ENCODE data around the gene PASD1.
"Not testable (repeated sequence)": the region's sequence is repeated elsewhere in the genome, so short reads cannot be mapped to it uniquely, and the experiment has no call there.

Gene PASD1

DNA sequence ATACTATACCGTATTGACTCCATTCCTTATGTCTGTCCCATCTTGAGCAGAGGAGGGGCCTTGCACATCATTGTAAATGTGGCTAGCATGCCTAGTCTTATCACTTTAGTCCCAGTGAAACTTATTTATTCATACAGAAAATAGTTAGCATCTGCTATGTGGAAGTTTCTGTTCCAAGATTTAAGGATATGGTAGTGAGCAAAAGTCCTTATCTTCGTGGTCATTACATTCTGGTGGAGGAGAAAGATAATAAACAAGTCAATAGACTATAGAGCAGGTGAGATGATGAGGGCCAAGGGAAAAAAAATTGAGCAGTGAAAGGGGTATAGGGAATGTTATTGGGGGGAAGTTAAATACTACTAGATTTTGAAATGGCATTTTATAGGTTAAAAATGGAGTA is 68.3 kb downstream of the PASD1 start:
- DNase-seq = no peak

DNA sequence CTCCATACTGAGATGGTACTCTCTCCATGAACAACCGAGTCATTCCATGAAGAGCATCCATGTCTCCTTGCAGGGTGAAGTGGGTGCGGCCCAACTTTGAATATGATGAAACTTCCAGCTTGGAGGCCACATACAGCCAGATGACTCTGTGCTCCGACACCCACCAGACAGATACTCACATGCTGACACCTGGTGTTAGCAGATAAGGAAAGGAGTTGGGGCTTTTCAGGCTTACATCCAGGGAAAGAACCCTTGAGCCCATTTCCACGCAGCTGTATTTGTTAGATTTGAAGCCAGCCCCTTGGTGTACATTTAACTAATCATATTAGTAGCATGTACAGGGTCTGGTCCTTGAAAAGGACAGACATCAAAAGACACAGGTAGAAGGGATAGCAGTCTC is 69.7 kb downstream of the PASD1 start:
- DNase-seq = no peak

DNA sequence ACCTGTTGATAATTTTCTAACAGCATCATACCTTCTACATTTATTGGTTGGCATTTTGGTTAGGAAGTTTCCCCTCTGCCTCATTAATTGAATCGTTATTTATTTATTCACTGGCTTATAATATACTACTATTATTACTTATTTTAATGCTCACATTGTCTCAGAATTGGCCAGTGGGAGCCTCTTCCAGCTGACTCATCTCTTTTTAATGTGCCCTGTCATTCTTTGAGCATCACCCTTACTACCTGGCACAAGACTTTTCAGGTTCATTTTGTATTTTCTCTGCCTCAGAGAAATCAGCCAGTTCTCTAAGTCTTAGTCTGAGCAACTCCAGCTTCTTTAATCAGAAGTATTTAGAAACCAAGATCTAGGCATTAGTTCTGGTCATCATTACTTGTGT is 71.5 kb downstream of the PASD1 start:
- no peak for DNase-seq

DNA sequence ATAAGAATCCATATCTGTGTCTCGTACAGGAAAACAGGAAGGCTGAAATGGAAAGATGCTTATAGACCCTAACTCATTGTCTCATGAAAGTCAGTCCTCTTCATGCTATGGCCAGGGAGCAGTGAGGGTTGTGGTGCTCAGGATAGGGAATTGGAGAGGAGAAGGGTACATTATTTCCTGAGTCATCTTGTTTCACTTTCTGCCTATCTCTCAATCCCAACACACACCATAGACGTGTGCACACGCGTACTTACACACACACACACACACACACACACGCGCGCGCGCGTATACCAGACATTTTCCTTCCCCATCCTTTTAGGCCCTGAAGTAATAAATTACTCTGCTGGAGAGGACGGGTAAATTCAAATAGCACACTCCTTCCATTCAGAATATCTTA is 78.1 kb downstream of the PASD1 start:
- no peak for DNase-seq

DNA sequence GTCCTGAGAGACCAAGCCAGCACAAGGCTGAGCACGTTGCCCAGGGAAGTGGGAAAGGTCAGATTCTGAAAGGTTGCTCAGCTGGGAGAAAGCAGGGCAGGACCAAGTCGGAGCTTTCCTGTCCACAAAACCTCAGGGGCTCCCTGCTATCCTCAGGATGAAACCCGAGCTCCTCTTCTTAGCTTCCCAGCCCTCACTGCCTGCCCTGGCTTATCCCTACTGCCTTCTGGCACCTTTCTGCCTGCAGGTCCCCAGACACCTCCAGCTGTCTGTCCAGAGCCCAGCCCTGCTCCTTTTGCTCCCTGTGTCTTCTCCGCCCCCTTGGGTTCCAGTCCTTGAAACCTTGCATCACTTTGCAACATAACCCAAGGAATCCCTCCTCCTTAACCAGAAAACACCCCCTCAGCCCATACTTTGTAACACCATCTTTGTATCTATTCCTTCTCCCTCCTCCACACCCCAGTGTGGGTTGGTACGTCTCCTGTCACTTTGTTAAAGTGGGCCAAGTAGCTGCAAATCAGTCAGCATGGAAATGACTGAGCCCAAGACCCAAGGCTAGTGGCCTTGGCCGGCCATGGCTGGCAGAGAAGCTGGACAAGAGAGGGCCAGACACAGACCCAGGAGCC is 111.8 kb downstream of the PASD1 start:
- DNase-seq = no peak

DNA sequence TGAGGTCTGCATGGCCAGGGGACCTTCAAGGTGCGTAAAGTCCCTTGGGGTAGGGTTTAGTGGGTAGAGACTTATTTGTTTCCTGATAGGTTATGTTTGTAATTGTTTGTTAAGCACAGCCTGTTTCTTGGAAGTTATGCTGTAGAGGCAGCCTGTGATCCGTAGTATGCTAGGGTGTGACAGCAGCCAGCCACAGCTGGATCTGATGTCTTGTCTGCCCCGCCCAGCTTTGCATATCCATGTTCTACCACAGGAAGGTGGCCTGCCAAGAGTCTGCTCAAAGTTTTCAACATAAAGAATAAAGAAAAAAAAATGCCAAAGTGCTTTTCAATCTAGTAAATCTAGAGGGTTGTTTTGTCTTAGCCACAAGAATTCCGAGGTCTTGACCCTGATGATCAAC is 112.7 kb downstream of the PASD1 start:
- DNase-seq = no peak

DNA sequence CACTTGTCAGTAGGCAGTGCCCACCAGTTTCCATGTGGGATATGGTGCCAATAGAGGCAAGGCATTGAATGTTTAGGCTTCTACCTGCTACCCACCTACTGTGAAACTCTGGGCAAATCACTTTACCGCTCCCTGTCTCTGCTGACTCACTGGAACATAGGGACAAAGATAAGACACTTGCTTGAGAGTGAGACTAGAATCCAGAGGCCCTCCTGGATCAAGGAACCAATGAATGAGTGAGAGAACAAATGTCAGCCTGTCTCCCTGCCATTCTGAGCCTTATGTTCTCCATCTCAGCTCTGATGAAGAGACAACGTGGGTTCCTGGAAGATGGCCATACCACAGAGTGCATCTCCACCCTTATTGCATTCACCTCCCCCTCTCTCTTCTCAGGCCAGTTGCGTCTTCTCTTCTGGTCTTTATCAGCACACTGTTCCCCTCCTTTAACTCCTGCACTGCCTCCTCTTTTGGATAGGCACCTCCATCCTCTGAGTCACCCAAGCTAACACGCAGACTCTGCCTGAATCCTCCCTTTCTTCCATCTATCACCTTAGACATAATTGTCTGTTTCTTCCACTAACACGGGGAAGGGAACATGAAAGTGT is 116.4 kb downstream of the PASD1 start:
- DNase-seq = no peak

DNA sequence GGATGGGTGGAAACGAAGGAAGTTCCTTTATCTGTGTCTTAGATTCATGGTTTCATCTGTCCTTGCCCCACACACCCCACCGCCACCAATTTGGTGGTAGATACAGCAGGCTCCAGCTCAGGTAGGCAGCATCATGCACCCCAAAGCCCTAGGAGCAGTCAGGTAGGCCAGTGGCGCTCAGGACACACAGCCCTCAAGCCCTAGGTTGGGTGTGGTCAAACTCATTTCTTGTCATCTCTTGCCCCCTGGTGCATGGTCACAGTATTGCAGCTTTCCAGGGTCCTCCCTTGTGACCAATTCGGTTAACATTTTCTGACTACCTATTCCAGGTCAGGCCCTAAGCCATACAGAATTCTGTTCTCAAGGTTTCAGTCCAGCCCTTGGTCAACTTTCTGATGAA is 117.3 kb downstream of the PASD1 start:
- peak; percentile 11 to 26 for DNase-seq

DNA sequence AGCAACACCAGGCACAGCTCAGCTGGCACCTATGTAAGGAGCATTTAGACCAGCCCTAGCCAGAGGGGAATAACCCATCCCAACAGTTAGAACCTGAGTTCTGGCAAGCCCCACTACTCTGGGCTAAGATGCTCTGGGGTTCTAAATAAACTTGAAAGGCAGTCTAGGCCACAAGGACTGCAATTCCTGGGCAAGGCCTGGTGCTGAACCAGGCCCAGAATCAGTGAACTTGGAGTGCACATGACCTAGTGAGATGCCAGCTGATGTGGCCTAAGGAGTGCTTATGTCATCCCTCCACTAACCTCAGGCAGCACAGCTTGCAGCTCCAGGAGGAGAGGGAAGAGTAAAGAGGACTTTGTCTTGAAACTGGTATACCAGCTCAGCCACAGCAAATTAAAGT is 124.2 kb downstream of the PASD1 start:
- no peak for DNase-seq

DNA sequence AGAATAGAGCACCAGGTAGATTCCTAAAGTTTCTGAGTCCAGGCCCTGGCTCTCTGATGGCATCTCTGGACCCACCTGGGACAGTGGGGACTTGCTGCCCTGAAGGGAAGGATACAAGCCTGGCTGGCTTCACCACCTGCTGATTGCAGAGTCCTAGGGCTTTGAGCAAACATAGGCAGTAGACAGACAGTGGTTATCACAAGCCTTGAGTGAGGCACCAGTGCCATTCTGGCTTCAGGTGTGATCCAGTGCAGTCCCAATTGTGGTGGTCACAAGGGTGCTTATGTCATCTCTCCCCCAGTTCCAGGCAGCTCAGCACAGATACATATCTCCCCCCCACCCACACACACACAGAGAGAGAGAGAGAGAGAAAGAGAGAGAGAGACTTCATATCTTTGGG is 125.2 kb downstream of the PASD1 start:
- DNase-seq = no peak

DNA sequence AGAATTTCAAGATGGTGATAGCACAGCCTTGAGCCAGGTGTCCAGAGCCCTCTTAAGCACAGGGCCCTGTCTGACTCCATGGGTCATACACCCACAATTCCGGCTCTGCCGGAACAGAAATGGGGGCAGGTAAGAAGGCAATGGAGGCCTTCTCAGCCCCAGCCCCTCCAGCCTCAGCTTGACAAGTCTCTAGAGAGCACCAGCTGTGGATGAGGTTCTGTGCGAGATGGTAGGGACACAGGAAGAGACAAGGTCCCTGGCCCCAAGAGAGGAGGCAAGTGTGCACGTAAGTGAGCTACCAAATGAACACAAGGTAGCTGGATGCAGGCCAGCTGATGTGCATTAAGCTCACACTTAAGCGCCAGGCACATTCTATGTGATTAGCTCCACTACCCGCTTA is 129.3 kb downstream of the PASD1 start:
- no peak for DNase-seq

DNA sequence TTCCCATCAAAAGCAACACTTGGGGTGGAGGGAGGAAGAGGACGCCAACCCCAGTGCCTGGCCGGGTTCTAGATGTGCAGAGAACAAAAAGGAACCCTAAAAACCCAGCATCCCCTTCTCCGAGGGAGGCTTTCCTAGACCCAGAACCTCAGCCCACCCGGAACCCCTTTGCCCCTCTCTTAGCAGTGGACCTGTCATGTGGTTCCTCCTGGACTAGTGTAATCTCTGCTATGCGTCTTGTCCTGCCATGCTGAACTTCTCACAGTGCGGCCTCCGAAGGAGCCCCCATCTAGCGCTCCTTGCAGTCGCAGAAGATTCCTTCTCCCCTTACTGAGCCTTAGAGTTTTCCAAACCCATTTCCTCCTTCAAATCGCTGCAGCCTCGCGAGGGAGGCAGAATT is 130.6 kb downstream of the PASD1 start:
- DNase-seq = no peak

DNA sequence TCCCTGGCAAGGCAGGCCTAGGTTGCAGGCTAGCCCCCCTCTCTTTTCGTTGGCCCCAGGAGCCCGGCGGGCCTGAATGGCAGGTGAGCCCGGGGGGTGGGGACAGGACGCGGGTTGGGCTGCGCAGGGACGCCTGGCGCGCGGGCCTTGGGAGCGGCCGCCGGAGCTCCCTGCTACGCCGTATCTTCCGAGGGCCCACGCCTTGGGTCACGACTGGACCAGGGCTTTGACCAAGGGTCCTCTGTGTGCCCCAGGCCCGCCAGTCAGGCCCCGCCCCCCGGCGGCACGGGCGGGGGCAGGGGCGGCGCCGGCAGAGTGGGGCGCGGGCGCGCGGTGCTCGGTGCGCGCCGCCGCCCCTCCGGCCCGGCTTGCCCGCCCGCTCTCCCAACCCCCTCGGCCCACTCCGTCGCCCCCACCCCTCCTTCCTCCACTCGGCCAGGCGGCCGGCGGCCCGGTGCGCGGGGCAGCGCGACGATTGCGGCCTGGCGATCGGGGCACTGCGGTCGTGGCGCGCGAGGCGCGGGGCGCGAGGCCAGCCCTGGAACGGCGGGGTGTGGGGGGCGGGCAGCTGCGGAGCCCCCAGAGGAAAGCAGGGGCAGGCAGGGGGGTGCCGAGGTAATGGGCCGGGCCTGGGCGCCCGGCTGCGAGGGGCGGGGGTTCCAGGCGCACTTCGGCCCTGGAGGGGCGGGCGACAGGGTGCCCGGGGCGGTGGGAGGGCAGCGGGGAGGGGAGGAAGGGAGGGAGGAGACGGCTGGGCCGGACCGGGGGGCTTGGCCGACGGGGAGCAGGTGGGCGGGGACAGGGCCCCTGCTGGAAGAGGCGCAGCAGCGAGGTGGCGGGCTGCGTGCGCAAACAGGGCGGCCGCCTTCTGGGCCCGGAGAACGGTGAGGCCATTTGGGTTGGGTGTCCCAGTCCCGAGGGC is 131.4 kb downstream of the PASD1 start, which contains the start of gene PRRG3:
TSS of gene PRRG3 (plus strand) at position 798 of the 922 bp plus-strand sequence. CDS start 3,357 bp downstream, outside the sequence.
- no peak for DNase-seq

DNA sequence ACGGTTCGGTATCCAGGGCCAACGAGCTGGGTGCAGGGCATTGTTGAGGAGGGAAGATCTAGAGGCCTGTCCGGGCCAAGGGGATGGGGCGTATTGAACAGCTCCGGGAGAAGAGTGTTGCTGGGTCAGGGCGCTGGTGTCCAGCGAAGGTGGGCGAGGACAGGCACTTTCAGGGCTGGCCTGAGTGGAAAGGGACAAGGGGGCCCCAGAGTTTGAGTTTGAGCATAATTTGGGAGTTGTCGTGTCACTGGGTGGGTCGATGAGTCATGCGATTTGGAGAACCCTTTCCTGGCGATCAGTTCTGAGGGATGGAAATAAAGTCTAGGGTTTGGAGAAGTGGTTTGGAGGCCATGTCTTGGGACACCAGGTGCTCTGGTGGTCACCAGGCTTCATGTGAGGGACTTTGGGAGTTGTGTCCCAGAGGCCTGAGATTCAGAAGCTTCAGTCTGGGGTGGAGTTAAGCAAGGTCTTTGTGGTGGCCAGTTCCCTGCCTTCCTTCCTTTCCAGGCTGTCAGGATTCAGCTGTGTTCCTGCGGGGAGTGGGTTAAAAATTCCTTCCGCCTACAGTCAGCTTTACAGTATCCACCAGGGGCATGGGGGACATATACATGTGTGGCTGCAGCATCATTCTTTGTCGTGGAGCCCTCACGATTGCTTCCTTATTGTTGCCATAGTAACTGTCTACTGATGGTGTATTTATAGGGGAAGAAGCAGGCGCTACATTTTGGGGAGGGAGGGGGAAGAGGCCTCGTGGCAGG is 132.3 kb downstream of the PASD1 start:
- no peak for DNase-seq

DNA sequence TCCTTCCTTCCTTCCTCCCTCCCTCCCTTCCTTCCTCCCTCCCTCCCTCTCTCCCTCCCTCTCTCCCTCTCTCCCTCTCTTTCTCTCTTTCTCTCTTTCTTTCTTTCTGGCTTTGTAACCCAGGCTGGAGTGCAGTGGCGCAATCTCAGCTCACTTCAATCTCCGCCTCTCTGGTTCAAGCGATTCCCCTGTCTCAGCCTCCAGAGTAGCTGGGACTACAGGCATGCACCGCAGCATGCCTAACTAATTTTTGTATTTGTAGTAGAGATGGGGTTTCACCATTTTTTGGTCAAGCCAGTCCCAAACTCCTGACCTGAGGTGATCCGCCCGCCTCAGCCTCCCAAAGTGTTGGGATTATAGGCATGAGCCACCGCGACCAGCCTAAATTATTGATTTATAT is 133.6 kb downstream of the PASD1 start:
- not testable (repeated sequence) for DNase-seq

DNA sequence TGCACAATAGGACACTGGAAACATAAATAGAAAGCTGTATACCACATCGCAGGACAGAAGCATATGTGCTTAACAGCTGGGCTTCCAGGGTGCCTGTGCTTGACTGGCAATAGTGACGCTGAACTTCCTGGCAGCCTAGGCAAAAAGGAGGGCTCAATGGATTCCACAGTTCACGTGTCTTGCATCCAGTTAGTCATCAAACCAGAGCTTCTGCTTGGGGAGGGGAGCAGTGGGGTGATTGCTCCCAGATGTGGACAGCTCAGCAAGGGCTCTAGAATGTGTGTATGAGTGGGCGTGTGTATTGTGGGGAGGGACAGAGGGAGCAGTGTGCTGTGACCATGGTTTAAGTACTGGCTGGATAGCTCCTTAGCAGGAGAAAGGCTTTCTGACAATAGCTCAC is 134.0 kb downstream of the PASD1 start:
- DNase-seq = no peak

DNA sequence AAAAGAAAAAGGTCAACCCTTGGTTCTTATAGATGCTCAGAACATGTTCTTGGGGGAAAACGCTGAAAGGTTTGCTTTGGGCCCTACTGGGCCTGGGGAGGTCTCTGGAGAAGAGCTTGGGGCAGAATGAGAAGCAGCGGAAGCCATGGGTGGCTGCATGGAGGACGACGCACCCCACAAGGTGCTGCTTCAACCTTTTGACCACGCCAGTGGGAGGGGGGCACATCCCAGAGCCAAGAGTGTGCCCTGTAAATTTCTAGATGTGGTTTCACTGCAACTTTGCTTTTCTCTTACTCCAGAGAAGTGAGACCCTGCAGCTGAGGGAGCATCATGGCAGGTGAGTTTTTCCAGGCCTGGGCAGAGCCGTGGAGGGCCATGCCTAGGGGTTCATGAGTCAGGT is 135.0 kb downstream of the PASD1 start:
- no peak for DNase-seq

DNA sequence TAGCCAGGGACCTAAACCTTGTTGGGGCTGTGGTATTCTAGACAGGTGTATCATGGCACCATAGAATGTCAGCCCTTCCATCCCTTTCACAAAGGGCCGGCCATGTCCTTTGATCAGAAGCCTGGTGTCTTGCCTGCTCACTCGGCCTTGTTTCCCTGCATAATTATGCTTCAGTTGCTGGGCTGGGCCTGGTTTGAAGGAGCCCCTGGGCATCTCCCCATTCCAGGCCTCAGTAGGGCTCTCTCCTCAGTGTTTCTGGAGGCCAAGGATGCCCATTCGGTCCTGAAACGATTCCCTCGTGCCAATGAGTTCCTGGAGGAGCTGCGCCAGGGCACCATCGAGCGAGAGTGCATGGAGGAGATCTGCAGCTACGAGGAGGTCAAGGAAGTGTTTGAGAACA is 136.3 kb downstream of the PASD1 start:
- DNase-seq = no peak

DNA sequence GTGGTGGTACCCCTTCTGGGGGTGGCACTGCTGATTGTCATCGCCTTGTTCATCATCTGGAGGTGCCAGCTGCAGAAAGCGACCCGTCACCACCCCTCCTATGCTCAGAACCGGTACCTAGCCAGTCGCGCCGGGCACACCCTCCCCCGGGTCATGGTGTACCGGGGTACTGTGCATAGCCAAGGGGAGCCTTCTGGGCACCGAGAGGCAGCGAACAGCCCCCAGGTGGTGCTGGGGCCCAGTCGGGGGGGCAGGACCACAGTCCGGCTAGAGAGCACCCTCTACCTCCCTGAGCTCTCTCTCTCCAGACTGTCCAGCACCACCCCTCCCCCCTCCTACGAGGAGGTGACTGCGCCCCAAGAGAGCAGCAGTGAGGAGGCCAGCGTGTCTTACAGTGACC is 137.1 kb downstream of the PASD1 start:
- no peak for DNase-seq

DNA sequence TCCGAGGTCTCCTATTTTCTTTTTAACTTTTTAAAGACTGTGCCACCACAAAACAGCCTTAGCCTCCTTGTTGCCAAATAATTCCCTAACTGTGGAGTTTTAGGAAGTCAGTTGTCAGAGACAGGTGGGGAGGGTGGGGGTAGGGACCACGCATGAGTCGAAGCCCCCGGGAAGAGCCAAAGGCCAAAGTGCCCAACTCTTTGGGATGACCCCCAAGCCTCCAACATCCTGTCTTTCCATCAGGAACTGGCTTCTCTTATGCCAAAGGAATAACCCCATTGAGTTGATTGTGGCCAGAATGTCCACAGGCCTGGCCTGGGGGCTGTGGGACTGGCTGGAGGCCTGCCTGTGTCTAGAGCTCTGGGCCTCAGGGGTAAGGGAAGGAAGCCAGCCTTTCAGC is 137.6 kb downstream of the PASD1 start:
- DNase-seq = no peak

DNA sequence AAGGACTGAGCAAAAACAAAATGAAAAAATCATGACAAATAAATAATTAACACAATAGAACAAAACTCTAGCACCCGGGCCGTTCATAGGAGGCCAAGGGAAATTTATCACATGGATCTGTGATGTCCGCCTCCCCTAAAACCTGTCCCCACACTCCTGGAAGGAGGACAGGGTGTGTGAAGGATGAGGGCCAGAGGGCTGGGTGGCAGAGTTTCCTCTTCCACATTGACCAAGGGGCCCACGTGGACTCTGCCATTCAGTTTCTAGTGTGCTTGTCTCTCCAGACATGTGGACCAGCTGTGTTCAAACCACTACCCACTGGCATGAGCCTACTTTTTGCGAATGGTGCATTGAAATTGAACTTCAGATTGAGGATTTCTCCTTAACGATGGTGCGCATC is 138.1 kb downstream of the PASD1 start:
- no peak for DNase-seq

DNA sequence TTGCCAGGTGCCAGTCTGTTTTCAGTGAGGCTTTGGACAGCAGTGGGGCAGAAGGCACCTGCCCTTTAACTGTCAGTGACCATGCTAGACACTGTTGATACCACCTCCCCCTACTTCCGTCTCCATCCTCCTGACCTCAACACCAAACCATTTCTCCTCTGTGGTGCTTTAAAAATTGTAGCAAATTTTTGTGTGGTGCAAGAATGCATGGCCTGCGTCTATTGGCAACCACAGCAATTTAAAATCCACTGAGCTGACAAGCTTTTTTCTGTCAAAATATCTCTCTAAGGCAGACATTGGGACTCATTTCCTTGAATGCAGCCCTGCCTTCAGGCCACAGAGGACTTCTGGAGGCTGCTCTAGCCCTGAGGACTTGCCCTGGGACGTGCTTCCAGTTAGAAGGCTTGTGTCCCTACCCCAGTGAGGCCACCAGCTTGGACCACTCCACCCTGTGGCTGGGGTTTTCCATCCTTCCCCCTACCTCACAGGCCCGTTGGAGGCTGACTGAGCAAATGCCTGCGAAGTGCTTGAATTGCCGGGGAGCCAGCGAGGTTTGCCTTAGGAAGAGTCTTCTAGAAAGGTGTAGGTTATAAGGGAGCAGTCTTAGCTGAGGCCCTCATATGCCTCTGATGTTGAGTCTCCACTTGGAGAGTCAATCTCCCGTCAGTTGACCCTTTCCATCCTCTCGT is 138.7 kb downstream of the PASD1 start:
- DNase-seq = no peak

Measured in NCI-H2081 (cell line).